ENCODE measurements around the gene MYH9. TPM values are rescaled to one million over a fixed set of nuclear protein-coding genes. Genes with fewer than 3 reads are reported as not detected.

Gene MYH9
- total RNA-seq, 1 experiment from 2014 or later, result 258 TPM

- ChIA-PET POLR2A (interaction anchor here (0.6 kb wide), 1 partner anchor 14 kb away, joined by 3 read pairs; no protein-coding TSS in a partner anchor), RAD21 (ENCODE audit: low non-redundant PET in 1 of 2, low total read pairs in 2 of 2, uncharacterized antibody in 2 of 2, unreplicated experiment in 2 of 2) (no interaction called here), CTCF (interaction anchor here (2.6 to 3.8 kb wide), 2 partner anchors 167 to 170 kb away, joined by 20 to 28 read pairs; no protein-coding TSS in a partner anchor)
- Histone ChIP-seq H3K27ac (ENCODE audit: low read depth, low read length) (no peak overlapping the region), H4K20me1 (ENCODE audit: insufficient read depth) (no peaks in the 10 kb centered on the region; the same call in 1 of the 2 replicates), H2AFZ (ENCODE audit: low read depth, low read length, poor library complexity, severe bottlenecking) (no peak overlapping the region), H3K4me3 (replicated peaks in 1 of 2; ENCODE audit: low read depth in 1 of 2, low read length in 2 of 2) (no peak overlapping the region), H3K36me3 (ENCODE audit: control insufficient read depth in 1 of 2, insufficient read depth in 2 of 2, low read length in 2 of 2) (peaks cover 58 to 69% of the 10 kb centered on the region in 2 experiments), H3K79me2 (ENCODE audit: insufficient read depth, low read length) (peaks cover 10% of the 10 kb centered on the region; the same call in 1 of the 2 replicates), H3K4me1 (ENCODE audit: control insufficient read depth in 1 of 2, insufficient read depth in 2 of 2, low read length in 2 of 2) (no peaks in the 10 kb centered on the region), H3K27me3 (ENCODE audit: insufficient read depth, low read length) (no peaks in the 10 kb centered on the region), H3K9me2 (ENCODE audit: insufficient read depth) (no peaks in the 10 kb centered on the region), H3K9ac (ENCODE audit: low read length) (no peak overlapping the region), H3K9me3 (ENCODE audit: control insufficient read depth in 1 of 2, insufficient read depth in 1 of 2, low read depth in 1 of 2, low read length in 2 of 2) (no peaks in the 10 kb centered on the region), H3K4me2 (ENCODE audit: low read length) (no peak overlapping the region)
- BruUV-seq (replicated peaks), result no TSS peak
- DNase-seq (ENCODE audit: low read depth, low spot score), result no peak
- TF ChIP-seq ZNF274 (IDR thresholded peaks at IDR 0.05; ENCODE audit: low read depth, low read length) (no peak), SP1 (IDR thresholded peaks at IDR 0.05; ENCODE audit: low read depth) (no peak), EZH2phosphoT487 (IDR thresholded peaks at IDR 0.05; ENCODE audit: borderline replicate concordance) (no peak), POLR2AphosphoS5 (IDR thresholded peaks at IDR 0.05; ENCODE audit: low read depth, low read length) (no peak), ZBTB33 (IDR thresholded peaks at IDR 0.05; ENCODE audit: extremely low read depth, insufficient replicate concordance, low read length) (no peak), RAD21 (IDR thresholded peaks at IDR 0.05; ENCODE audit: low read depth) (no peak), REST (IDR thresholded peaks at IDR 0.05; ENCODE audit: low read depth) (no peak), SIN3A (IDR thresholded peaks at IDR 0.05; ENCODE audit: low read depth) (no peak)
- ATAC-seq, result no peak
- intact Hi-C loops (cut with micrococcal nuclease), result no loop called here
These were observed 87.9 kb downstream of the MYH9 start for GRCh38 chr22:36299911-36300310.

Measured in HCT116 (cell line).